ENCODE results near the gene EXOC7.

The EXOC7 gene

GRCh38 chr17:76135810-76136188 lies 32.2 kb upstream of the EXOC7 start:
- Histone ChIP-seq H3K9me3 (no peaks in the 10 kb centered on the region), H3K4me3 (ENCODE audit: low read depth in 1 of 2, low read length in 1 of 2) (no peak overlapping the region), H3K27me3 (peaks cover 50% of the 10 kb centered on the region), H3K27ac (no peak overlapping the region), H3K36me3 (no peaks in the 10 kb centered on the region), H3K4me1 (ENCODE audit: control insufficient read depth in 1 of 2, insufficient read depth in 1 of 2, low read depth in 1 of 2, low read length in 1 of 2) (peaks cover 11 to 12% of the 10 kb centered on the region in 2 experiments)
- TF ChIP-seq CTCF (IDR thresholded peaks at IDR 0.05), result no peak

DNA sequence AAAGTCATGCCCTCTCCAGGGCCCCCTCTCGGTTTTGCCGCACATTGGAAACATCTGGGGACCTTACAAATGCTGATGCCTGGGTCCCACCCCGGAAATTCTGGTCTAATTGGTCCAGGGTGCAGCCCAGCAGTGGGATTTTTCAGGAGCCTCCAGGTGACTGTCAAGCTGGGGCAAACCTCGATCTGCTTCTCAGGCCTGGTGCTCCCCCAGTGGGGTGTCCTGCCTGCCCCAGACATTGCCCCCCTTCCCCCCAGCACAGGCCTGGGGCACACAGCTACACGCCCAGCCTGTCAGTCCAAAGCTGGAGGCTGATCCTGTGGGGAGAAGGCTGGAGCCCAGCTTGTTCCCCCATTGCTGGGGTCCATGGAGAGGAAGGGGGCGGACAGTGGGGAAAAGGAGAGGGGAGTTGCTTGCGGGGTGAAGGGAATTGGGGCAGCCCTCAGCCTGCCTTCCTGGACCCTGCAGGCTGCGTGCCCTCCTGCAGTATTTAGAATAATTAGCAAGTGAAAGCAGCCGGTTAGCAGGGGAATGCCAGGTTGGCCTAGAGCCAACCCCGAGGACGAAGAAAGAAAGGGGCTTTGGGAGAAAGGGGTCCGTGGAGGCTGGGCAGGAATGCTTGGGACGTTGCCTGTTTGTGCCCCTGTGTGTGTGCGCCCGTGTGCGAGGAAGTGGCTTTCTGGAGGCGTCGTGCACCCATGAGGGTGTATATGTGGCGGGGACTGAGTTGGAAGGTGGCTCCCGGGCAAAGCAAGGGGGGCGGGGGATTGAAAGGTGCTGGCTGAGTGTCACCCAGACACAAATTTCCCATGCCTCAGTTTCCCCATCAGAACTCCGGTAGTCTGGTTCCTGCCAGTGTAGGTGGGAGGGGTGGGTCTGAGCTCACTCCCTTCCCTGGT lies 31.6 kb upstream of the EXOC7 start:
- no peak overlapping the region for H3K27ac ChIP-seq
- no peaks in the 10 kb centered on the region for H3K9me3 ChIP-seq
- H3K36me3 ChIP-seq, result no peaks in the 10 kb centered on the region
- H3K4me3 ChIP-seq (ENCODE audit: low read depth in 1 of 2, low read length in 1 of 2), result no peak overlapping the region
- peaks cover 6 to 8% of the 10 kb centered on the region in 2 experiments for H3K4me1 ChIP-seq (ENCODE audit: control insufficient read depth in 1 of 2, insufficient read depth in 1 of 2, low read depth in 1 of 2, low read length in 1 of 2)
- H3K27me3 ChIP-seq, result peaks cover 44% of the 10 kb centered on the region
- no peak for TF ChIP-seq CTCF (IDR thresholded peaks at IDR 0.05)

GRCh38 chr17:76132574-76133338 lies 29.2 kb upstream of the EXOC7 start:
- H3K27me3 ChIP-seq, result peaks cover 20% of the 10 kb centered on the region
- no peaks in the 10 kb centered on the region for H3K36me3 ChIP-seq
- TF ChIP-seq CTCF (IDR thresholded peaks at IDR 0.05), result no peak
- no peak overlapping the region for H3K4me3 ChIP-seq (ENCODE audit: low read depth in 1 of 2, low read length in 1 of 2)
- H3K27ac ChIP-seq, result no peak overlapping the region
- H3K4me1 ChIP-seq (ENCODE audit: control insufficient read depth in 1 of 2, insufficient read depth in 1 of 2, low read depth in 1 of 2, low read length in 1 of 2), result peaks cover 0 to 4% of the 10 kb centered on the region in 2 experiments
- H3K9me3 ChIP-seq, result no peaks in the 10 kb centered on the region

DNA sequence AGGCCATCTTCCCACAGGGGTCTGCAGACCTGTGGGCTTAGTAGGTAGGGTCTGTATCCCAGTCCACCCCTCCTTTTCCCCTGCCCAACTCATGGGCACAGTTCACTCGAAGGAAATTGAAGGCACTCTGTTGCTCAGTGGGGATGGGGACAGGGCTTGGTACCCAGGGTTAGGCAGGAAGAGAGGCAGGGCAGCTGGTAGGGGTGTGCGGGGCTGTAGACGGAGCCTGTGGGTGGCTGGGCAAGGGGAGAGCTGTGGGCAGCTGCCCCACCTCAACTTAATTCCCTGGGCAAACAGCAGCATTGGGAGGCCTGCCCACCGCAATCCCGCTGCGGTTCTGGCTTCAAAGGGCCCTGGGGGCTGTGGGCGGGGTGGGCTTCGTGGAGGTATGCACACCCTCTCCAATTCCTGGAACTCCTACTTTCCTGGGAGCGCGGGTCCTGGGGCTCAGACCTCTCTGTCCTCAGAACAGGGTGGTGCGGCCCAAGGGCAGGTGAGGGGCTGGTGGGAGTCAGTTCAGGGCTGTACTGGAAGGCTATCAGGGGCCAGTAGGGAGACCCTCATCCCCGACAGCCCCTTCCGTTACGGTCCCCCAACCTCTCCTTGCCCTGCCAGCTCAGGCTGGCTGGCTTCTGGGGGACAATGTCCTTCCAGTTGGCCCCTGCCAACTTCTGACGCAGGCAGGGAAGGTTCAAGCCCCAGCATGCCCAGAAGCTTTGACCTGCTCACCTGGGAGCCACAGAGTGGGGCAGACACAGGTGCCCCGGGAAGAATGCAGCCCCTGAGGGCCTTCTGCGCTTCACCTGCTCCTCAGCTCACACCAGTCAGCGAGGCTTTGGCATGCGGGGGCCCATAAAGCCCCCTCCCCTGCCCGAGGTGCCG lies 28.3 kb upstream of the EXOC7 start:
- peaks cover 0 to 4% of the 10 kb centered on the region in 2 experiments for H3K4me1 ChIP-seq (ENCODE audit: control insufficient read depth in 1 of 2, insufficient read depth in 1 of 2, low read depth in 1 of 2, low read length in 1 of 2)
- H3K36me3 ChIP-seq, result no peaks in the 10 kb centered on the region
- H3K27ac ChIP-seq, result no peak overlapping the region
- no peaks in the 10 kb centered on the region for H3K9me3 ChIP-seq
- H3K27me3 ChIP-seq, result peaks cover 13% of the 10 kb centered on the region
- no peak overlapping the region for H3K4me3 ChIP-seq (ENCODE audit: low read depth in 1 of 2, low read length in 1 of 2)
- TF ChIP-seq CTCF (IDR thresholded peaks at IDR 0.05), result no peak

DNA sequence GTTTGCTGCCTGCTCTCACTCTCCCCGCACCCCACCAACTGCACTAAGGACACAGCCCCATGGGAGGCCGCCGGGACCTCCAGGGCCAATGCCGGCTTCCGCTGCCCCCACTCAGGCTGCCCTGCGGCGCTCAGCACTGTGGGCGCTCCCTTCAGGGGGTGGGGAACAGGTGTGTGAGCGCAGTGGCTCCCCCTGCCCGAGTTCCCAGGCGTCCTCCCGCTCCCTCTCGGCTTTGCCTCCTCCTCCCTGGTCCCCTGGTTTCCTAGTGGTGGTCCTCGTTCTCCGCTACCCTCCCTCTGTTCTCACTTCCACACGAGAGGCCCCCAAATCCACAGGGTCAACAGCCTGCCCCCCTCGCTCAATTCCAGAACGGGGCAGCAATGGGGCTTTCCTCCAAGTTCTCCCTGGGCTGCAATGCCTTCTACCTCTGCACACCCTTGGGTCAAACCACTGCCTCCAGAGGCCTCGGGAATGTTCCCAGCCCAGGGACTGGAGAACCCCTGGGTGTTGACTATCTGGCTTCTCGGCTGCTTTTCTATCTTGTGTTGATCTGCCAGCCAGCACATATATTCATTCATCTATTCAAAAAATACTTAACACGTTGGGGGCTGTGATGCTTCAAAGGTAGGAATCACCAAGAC lies 27.6 kb upstream of the EXOC7 start:
- Histone ChIP-seq H3K27ac (no peak overlapping the region), H3K27me3 (peaks cover 14% of the 10 kb centered on the region), H3K4me3 (ENCODE audit: low read depth in 1 of 2, low read length in 1 of 2) (no peak overlapping the region), H3K9me3 (no peaks in the 10 kb centered on the region), H3K4me1 (ENCODE audit: control insufficient read depth in 1 of 2, insufficient read depth in 1 of 2, low read depth in 1 of 2, low read length in 1 of 2) (peaks cover 0 to 4% of the 10 kb centered on the region in 2 experiments), H3K36me3 (no peaks in the 10 kb centered on the region)
- TF ChIP-seq CTCF (IDR thresholded peaks at IDR 0.05), result no peak

All from neutrophil (primary cell).